Iris pigment epithelial cell (primary cell): Measurements from ENCODE around the gene MED8.

Experiments
- DNase-seq: peaks from one replicate; pipeline ENCODE4 v3.0.0-alpha.2; 2011; ENCODE audit warnings: low read depth

MED8 gene

DNA sequence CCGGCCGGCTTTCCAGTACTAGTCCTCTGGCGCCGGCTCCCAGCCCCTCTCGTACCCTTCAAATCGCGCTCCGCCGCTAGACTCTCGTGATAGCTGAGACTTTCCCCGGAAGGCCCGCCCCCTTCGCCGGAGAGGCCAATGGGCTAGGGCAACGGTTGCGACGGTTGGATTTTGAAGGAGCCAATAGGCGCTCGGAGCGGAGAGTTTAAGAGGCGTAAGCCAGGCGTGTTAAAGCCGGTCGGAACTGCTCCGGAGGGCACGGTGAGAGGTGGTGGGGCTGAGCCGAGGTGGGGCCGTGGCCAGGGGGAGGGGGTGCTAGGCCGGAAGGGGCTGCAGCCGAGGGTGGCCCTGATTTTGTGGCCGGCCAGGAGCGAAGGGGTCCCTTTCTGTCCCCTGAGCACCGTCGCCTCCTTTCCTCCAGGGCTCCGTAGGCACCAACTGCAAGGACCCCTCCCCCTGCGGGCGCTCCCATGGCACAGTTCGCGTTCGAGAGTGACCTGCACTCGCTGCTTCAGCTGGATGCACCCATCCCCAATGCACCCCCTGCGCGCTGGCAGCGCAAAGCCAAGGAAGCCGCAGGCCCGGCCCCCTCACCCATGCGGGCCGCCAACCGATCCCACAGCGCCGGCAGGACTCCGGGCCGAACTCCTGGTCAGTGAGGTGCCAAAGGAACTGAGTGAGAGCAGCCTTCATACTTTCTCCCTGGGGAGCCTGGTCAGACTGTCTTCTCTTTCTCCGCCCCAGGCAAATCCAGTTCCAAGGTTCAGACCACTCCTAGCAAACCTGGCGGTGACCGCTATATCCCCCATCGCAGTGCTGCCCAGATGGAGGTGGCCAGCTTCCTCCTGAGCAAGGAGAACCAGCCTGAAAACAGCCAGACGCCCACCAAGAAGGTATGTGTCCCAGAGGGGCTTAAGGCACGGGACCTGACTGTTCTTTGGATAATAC, 30.6 kb downstream of the MED8 start, which contains the start of gene CDC20:
CDC20 (plus strand) TSS at position 236 of the 948 bp plus-strand sequence; CDS start at position 471, 235 bp downstream.
- DNase-seq, result peak; percentile 96

DNA sequence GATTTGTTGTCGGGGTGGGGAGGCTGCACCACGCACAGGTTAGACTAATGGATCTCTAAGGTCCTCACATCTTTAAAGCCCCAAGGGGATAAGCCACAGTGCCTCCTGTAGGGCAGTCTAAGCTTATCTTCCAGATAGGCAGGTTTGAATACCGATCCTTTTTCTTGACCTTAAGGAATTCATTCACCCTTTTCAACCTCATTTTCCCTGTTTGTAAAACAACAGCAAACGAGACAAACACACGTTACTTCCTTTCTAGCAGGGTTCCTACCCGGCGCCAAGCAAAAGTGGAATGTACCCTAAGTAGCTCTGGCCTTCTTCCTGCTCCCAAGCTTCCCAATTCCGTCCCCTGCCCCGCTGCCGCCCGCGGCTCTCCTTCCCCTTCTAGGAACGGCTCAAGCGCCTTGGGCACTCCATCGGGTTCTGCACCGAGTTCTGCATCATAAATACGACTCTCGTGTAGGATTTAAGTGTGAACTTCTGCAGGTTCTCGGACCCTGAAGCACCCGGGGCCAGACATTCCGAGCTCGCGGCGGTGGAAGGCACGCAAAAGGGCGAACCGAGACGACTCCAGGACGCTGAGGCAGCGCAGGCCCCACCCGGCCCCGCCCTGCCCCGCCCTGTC, 31.4 kb downstream of the MED8 start:
- peak; percentile 61 for DNase-seq

DNA sequence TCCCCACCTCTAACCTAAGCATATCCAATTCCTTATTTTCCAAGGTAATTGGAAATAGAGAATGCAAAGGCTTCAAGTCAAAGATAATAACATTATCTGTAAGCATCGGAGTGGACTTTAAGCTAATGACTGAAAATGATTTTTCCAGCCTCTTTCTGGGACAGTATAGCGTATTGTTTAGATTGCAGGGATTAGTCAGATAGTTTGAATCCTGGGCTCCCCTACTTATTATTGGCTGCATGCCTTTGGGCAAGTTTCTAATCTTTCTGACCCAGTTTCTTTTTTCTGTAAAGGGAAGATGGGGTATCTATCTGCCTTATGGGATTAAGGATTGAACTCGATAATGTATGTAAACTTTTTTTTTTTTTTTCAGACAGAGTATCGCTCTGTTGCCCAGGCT, 32.3 kb downstream of the MED8 start:
- DNase-seq, result no peak

DNA sequence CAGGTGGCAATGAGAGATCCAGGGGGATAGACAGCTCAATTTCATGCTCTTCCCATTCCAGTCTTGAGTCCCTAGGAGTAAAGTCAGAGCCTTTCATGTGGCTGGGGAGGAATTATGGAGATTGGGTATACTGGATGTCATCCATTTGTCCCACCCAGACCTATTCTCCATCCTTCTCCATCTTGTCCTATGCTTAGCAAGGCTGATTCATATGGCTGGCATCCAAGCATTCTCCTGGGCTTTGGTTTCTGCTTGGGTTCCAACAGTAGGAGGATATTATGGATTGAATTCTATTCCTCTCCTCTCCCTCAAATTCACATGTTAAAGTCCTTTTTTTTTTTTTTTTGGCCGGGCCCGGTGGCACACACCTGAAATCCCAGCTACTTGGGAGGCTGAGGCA, 34.7 kb downstream of the MED8 start:
- DNase-seq, result no peak

DNA sequence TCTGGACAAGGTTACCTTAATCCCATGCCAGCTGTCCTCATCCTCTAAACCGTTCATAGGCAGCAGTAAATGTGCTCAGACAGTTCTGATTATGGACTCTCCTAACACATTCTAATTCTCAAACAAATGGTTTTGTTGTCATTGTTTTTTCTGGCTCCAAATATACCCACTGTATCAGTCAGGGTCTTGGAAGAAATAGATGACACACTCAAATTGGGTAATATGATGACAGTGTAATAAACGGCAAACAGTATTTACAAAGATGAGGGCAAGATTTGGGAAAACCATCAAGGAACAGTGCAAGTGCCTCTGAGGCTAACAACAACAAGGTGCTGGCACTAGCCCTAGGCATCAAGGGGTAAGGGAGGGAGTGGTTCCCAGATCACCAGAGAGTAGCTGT, 35.1 kb downstream of the MED8 start:
- DNase-seq, result no peak

DNA sequence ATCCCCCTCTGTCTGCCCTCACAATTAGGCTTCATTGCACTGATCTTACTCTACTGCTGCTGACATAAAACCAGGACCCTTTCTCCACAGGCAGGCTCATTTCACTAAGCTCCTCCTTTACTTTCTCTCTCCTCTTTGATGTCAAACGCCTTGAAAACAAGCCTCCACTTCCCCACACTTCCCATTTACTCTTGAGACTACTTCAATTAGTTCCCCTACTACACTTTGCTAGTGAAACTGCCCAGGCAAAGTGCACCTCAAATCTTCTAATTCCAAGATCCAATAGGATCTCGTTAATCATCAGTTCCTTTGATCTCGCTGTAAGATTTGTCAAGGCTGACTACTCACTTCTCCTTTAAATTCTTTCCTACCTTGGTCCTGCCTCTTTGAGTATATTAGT, 36.7 kb downstream of the MED8 start:
- no peak for DNase-seq

DNA sequence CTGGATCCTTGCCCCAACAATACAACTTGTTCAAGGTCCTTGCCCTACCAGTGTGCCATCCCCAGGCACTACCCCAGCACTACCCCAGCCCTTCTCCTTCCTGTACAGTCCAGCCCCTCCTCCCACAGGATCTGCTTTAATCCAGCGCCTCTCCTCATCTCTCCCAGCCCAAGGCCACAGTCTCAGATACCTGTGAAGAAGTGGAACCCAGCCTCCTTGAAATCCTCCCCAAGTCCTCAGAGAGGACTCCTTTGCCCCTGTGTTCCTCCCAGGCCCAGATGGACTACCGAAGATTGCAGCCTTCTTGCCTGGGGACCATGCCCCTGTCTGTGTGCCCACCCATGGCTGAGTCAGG, 37.3 kb downstream of the MED8 start:
- DNase-seq, result no peak

DNA sequence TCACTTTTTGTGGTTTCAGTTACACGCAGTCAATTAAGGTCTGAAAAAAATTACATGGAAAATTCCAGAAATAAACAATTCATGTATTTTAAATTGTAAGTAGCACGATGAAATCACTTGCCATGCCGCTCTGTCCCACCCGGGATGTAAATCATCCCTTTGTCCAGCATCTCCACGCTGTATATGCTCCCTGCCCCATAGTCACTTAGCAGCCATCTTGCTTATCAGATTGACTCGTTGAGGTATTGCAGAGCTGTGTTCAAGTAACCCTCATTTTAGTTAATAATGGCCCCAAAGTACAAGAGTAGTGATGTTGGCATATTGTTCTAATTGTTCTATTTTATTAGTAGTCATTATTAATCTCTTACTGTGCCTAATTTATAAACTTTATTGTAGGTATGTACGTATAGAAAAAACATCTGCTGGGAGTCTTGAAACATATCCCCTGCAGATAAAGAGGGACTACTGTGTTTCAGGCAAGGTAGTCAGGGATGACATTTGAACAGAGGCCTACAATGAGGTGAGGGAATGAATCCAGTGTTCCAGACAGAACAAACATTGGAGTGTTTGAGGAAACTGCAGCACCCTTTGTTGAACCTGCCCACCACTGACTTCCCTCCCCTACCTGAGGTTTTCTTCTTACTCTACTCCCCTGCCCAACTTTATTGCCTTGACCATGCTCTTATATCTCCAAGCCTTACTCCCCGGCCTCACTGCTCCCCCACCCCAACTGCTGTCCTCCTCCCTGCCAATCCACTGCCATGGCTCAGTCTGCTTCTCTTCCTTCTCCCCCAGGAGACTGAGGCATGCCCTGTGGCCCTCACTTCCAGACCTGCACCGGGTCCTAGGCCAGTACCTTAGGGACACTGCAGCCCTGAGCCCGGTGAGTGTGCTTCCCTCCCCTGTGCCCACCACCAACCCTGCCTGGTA, 37.9 kb downstream of the MED8 start:
- DNase-seq, result no peak

DNA sequence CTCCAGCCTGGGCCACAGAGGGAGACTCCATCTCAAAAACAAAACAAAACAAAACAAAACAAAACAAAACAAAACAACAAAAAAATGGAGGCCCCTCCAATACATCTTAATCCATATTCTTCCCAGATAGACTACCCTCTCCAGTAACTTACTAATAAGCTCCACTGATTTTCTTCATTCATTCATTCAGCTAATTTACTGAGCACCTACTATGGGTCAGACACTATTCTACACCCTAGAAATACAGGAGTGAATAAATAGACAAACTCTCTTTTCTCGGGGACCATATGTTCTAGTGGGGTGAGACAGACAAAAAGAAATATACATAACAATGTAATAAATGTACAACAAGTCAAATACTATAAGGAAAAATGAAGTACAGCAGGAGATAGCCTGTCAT, 38.6 kb downstream of the MED8 start:
- no peak for DNase-seq

DNA sequence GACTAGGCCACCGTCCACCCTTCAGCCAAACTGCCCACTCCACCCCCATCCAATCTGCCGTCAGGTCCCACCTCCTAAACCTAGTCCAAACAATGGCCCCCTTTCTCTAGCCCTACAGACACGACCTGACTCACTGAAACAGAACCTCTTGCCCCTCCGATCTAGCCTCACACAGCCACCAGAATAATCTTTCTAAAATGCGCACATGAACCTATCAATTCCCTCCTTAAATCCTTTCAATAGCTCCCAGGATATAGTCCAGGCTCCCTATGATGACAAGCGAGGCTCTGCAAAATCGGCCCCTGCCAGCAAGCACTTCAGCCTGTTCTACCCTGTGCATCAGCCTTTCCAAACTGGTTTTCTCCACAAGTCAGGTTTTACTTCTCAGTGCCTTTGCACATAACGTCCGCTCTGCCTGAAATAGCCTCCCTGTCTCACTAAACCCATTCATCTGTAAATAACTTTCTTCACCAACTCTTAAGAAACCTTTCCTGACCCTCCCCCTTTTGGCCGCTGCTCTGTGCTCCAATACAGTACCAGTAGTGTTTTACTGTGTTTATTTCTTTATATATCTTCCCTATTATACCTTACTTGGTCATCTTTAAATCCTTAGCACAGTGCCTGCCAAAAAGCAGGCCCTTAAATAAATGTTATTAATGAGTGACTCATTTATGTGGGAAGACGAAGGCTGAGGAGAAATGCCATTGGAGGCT, 39.9 kb downstream of the MED8 start:
- DNase-seq, result peak; percentile 88

DNA sequence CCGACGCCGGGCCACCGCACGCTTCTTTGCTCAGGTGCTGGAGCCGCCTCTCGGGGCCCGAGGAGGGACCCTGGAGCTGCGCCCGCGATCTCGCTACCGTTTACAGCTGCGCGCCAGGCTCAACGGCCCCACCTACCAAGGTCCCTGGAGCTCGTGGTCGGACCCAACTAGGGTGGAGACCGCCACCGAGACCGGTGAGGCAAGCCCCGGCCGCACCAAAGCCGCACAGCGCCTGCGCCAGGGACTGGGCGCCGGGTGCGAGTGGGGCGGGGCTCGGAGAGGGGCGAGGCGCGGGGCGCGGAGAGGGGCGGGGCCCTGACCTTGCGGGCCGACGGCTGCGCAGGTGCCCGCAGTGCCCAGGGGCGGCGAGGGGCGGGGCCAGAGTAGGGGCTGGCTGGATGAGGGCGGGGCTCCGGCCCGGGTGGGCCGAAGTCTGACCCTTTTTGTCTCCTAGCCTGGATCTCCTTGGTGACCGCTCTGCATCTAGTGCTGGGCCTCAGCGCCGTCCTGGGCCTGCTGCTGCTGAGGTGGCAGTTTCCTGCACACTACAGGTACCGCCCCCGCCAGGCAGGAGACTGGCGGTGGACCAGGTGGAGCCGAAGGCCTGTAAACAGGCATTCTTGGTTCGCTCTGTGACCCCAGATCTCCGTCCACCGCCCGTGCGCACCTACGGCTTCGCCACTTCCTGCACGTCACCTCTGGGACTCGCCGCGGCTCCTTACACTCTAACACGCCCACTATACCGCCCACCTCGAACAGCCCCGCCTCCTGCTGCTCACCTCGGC, 40.6 kb downstream of the MED8 start:
- peak; percentile 65 for DNase-seq

DNA sequence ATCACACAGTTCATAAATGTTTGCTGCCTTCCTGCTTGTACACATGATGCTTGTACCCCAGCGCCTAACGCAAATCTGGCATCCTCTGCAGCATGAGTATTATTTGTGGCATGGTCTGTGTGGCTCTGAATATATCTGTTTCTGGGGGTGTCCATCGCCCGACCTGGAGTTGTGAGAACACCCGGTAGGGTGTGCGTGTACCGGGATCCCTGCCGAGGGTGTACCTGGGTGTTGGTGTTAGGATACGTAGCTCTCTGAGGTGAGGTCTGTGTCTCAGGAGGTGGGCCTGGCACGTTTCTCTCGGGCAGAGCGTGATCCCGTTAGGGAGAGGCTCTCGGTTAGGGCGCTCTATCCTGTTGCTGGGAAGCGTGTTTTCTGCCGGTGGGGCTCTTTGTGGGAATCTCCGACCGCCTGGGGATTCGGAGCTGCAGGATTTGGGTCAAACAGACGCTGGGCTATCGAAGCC, 41.2 kb downstream of the MED8 start:
- DNase-seq, result no peak

DNA sequence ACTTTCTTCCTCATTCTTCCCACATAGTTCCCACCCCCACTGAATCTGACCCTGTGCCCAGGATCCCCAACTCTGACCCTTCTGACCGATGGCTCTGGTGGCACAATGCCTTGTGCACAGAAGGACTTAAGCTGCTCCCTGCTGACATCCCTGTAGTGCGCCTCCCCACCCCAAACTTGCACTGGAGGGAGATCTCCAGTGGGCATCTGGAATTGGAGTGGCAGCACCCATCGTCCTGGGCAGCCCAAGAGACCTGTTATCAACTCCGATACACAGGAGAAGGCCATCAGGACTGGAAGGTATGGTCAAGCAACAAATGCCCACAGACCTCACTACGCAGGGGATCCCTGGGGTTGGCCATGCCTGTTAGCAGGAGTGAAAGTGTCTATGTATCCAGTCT, 43.0 kb downstream of the MED8 start:
- no peak for DNase-seq

DNA sequence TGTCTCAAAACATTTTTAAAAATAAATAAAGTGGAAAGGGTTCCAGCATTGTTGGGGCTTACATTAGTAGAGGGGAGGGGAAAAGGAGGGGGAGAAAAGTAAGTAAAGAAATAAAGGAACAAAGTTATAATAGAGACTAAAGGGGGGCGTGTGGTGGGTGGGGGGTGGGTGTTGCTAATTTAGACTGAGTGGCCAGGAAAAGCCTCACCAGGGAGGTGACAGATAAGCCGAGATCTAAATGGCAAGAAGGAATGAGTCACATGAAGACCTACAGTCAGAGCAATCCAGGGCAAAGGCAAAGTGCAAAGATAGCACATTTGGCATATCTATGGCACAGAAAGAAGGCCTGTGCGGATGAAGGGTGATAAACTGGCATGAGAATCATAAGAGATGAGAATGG, 44.5 kb downstream of the MED8 start:
- DNase-seq, result no peak

DNA sequence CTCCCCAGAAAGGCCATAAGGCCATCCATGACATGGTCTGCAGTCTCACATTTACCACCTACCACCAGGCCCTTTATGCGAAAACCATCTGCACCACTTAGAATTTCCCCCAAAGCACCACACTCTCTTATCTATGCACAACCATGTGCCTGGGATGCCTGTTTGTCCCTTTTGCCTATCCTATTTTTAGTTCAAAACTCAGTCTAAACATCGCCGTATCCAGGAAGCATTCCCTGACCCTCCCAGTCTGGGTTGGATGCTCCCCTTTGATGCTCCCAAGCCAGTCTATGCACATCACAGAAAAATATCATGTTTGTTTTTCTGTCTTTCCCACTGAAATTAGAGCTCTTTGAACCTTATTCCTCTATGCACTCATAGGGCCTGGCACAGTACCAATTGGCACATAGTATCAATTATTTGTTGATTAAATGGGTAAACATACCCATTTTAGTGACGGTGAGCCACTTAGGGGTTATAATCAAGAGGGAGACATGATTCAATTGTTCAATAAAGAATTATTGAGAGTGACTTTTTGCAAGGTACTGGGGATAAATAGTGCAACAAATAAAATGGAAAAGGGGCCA, 45.2 kb downstream of the MED8 start:
- no peak for DNase-seq

DNA sequence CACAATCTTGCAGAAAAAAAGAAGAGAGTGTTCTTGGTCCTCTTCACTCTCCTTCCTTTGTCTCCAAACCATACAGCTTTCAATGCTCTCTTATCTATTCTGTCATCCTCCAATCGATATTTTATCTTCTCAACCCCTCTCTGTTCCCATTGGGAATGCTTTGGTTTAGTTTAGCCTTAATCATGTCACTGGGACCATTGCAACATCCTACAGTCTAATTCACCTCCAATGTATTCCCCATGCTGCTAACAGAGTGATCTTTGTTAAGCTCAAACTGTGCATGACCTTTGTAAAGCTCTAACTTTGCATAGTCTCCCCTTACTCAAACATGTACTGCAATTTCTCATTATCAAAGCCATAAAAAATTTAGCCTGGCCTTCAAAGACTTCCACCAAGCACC, 49.0 kb downstream of the MED8 start:
- DNase-seq, result no peak

DNA sequence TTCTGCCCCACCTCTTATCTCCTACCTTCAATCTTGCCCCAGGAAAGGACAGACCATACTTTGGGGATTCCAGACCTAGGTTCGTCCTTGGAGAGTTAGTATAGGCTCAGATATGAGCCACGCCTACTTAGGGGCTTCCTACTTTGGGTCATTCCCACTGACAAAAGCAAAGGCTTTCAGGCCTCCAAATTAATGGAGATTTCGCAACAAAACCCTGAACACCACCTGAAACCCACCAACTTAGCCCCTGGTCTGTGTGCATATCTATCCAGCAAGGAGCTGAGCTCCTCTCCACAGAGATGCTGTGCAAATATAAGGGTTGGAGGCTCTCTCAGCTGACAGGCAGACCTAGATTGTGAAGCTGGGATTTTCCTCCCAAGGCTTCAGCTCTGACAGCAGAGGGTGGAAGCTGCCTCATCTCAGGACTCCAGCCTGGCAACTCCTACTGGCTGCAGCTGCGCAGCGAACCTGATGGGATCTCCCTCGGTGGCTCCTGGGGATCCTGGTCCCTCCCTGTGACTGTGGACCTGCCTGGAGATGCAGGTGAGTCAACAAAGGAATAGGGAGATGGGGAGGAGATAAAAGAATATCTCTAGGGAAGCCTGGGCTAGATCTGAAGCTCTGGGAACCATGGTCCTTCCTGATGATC, 49.9 kb downstream of the MED8 start:
- no peak for DNase-seq

DNA sequence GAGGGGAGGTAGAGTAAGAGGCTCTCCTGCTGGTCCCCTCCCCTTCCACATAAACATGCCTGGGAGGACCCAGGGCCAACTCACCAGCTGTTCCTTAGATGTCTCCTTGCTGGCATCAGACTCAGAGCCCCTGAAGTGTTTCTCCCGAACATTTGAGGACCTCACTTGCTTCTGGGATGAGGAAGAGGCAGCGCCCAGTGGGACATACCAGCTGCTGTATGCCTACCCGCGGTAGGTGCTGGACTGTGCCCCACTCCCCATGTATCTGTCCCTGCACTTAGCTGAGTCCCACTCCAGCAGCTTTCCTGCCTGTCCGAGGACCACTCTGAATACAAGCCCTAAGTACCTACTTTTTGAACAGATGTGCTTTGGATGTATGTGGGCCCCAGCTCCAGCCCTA, 51.6 kb downstream of the MED8 start:
- no peak for DNase-seq

DNA sequence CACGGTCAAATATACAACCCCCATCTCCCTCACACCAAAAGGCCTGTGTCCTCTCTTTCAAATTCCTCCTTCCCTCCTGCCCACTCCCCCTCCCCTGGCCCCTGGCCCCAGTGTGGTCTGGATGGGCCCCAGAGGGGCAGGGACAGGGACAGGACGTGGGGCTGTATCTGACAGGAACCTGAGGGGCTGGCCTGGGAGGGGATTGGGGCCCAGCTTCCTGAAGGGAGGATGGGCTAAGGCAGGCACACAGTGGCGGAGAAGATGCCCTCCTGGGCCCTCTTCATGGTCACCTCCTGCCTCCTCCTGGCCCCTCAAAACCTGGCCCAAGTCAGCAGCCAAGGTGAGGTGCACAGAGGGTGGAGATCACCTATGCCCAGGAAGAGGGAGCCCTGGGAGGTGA, 52.0 kb downstream of the MED8 start, which contains the start of gene MPL:
MPL (plus strand) TSS at position 231 of the 400 bp plus-strand sequence; CDS start at position 262, 31 bp downstream.
- DNase-seq, result no peak
